Neural cell (in vitro differentiated cells): ENCODE measurements around the gene COX7B2. TPM values are rescaled to one million over a fixed set of nuclear protein-coding genes. Genes with fewer than 3 reads are reported as not detected.

Source experiments
- H2AFZ ChIP-seq: fragments of 200-600, 300-800 bp; sonication (generic), shearing (Covaris generic); 2 replicates; pipeline ENCODE4 v1.6.0; 2014; ENCODE audit warnings: low read depth, mild to moderate bottlenecking, antibody characterized with exemption, low read length, moderate library complexity
- H3F3A ChIP-seq: fragments of 200-600 bp; shearing (Covaris generic); 2 replicates; pipeline ENCODE4 v1.6.1; 2016; ENCODE audit warnings: mild to moderate bottlenecking, moderate library complexity, mixed read lengths, antibody characterized with exemption, low read length; ENCODE audit not compliant: insufficient read depth, poor library complexity, severe bottlenecking
- H3K27ac ChIP-seq: fragments of 200-600, 300-800 bp; sonication (generic), shearing (Covaris generic); 2 replicates; pipeline ENCODE4 v1.5.1; 2014; ENCODE audit warnings: mild to moderate bottlenecking, low read length, moderate library complexity
- H3K27me3 ChIP-seq: fragments of 300-800, 200-600 bp; sonication (generic), shearing (Covaris generic); 2 replicates; pipeline ENCODE4 v1.6.0; 2014; ENCODE audit warnings: mild to moderate bottlenecking, low read depth, low read length, moderate library complexity; ENCODE audit not compliant: insufficient read depth
- H3K36me3 ChIP-seq: fragments of 300-800, 200-600 bp; sonication (generic), shearing (Covaris generic); 2 replicates; pipeline ENCODE4 v1.5.1; 2014; ENCODE audit warnings: mild to moderate bottlenecking, antibody characterized with exemption, low read length, moderate library complexity; ENCODE audit not compliant: insufficient read depth
- H3K4me2 ChIP-seq: fragments of 300-800, 200-600 bp; sonication (generic), shearing (Covaris generic); 2 replicates; pipeline ENCODE4 v1.6.0; 2014; ENCODE audit warnings: mild to moderate bottlenecking, low read length
- H3K4me3 ChIP-seq: fragments of 300-800, 200-600 bp; sonication (generic), shearing (Covaris generic); 2 replicates; pipeline ENCODE4 v1.5.1; 2014; ENCODE audit warnings: mild to moderate bottlenecking, low read length, moderate library complexity
- H3K79me2 ChIP-seq: fragments of 200-600 bp; shearing (Covaris generic); replicated peaks from 2 replicates; pipeline ENCODE4 v1.6.0; 2014; ENCODE audit warnings: mild to moderate bottlenecking, low read length, moderate library complexity; ENCODE audit not compliant: insufficient read depth
- H3K9ac ChIP-seq: fragments of 300-800, 200-600 bp; sonication (generic), shearing (Covaris generic); 2 replicates; pipeline ENCODE4 v1.6.1; 2016; ENCODE audit warnings: mild to moderate bottlenecking, low read length, mixed read lengths
- H3K9me2 ChIP-seq: fragments of 200-600 bp; shearing (Covaris generic); 2 replicates; pipeline ENCODE4 v1.6.1; 2016; ENCODE audit warnings: mild to moderate bottlenecking, low read length, mixed read lengths; ENCODE audit not compliant: insufficient read depth
- H3K9me3 ChIP-seq: fragments of 200-600, 300-800 bp; sonication (generic), shearing (Covaris generic); 2 replicates; pipeline ENCODE4 v1.6.1; 2016; ENCODE audit warnings: mild to moderate bottlenecking, mixed run types, low read length, moderate library complexity, mixed read lengths
- H4K20me1 ChIP-seq: fragments of 200-600 bp; shearing (Covaris generic); 2 replicates; pipeline ENCODE4 v1.6.1; 2016; ENCODE audit warnings: mild to moderate bottlenecking, mixed run types; ENCODE audit not compliant: insufficient read depth
- EP300 ChIP-seq: fragments of 450-650 bp; conservative IDR thresholded peaks from 2 replicates; pipeline ENCODE4 v1.6.1; 2014; ENCODE audit warnings: antibody characterized with exemption, mild to moderate bottlenecking, moderate library complexity; ENCODE audit not compliant: poor library complexity, severe bottlenecking
- EZH2 ChIP-seq: fragments of 200-600, 300-800 bp; shearing (Covaris generic), sonication (generic); IDR thresholded peaks from 2 replicates; pipeline ENCODE4 v1.6.1; 2014; ENCODE audit warnings: antibody characterized with exemption, low read length, borderline replicate concordance, mild to moderate bottlenecking; ENCODE audit not compliant: insufficient read depth, poor library complexity, severe bottlenecking
- MXI1 ChIP-seq: fragments of 450-650 bp; conservative IDR thresholded peaks from 2 replicates; pipeline ENCODE4 v1.6.1; 2014; ENCODE audit warnings: antibody characterized with exemption, mild to moderate bottlenecking; ENCODE audit not compliant: poor library complexity, severe bottlenecking
- POLR2AphosphoS5 ChIP-seq: IDR thresholded peaks from 2 replicates; pipeline ENCODE4 v1.6.1; 2012
- RAD21 ChIP-seq: fragments of 450-650 bp; conservative IDR thresholded peaks from 2 replicates; pipeline ENCODE4 v1.6.1; 2014; ENCODE audit warnings: antibody characterized with exemption, mild to moderate bottlenecking, moderate library complexity
- SMC3 ChIP-seq: fragments of 450-650 bp; conservative IDR thresholded peaks from 2 replicates; pipeline ENCODE4 v1.6.1; 2014; ENCODE audit warnings: antibody characterized with exemption, mild to moderate bottlenecking, moderate library complexity; ENCODE audit not compliant: poor library complexity
- TAF1 ChIP-seq: IDR thresholded peaks from 2 replicates; pipeline ENCODE4 v1.6.1; 2012; ENCODE audit warnings: low read depth
- polyA plus RNA-seq: library from polyadenylated mRNA; depleted of rRNA; stranded (reverse); fragments of >200 nt; gene quantifications from 2 replicates; pipeline ENCODE4 v1.2.3, GENCODE V29; 2014
- TF ChIP-seq, protein P1 (sequence below): fragments of 450-650 bp; IDR thresholded peaks from 2 replicates; pipeline ENCODE4 v1.5.1; 2014; ENCODE audit warnings: antibody characterized with exemption, mild to moderate bottlenecking, moderate library complexity; ENCODE audit not compliant: poor library complexity, severe bottlenecking
- TF ChIP-seq, protein P2 (sequence below): IDR thresholded peaks from 2 replicates; pipeline ENCODE4 v1.6.1; 2012; ENCODE audit warnings: borderline replicate concordance

The COX7B2 gene
- polyA plus RNA-seq, 1 donor from 2014 or later = not detected

GRCh38 chr4:46890056-46890455 lies 19.0 kb downstream of the COX7B2 start:
- Histone ChIP-seq H3K27me3 (no peaks in the 10 kb centered on the region), H4K20me1 (no peaks in the 10 kb centered on the region), H3K9me3 (no peaks in the 10 kb centered on the region), H3K79me2 (no peaks in the 10 kb centered on the region), H3K4me2 (no peak overlapping the region), H3K9ac (no peak overlapping the region), H3K4me3 (no peak overlapping the region), H3K9me2 (no peaks in the 10 kb centered on the region), H2AFZ (no peak overlapping the region), H3K36me3 (no peaks in the 10 kb centered on the region), H3F3A (no peaks in the 10 kb centered on the region), H3K27ac (no peak overlapping the region)
- TF ChIP-seq MXI1 (no peak), SMC3 (no peak), EZH2 (no peak), TAF1 (no peak), EP300 (no peak)
- TF ChIP-seq, protein P1, sequence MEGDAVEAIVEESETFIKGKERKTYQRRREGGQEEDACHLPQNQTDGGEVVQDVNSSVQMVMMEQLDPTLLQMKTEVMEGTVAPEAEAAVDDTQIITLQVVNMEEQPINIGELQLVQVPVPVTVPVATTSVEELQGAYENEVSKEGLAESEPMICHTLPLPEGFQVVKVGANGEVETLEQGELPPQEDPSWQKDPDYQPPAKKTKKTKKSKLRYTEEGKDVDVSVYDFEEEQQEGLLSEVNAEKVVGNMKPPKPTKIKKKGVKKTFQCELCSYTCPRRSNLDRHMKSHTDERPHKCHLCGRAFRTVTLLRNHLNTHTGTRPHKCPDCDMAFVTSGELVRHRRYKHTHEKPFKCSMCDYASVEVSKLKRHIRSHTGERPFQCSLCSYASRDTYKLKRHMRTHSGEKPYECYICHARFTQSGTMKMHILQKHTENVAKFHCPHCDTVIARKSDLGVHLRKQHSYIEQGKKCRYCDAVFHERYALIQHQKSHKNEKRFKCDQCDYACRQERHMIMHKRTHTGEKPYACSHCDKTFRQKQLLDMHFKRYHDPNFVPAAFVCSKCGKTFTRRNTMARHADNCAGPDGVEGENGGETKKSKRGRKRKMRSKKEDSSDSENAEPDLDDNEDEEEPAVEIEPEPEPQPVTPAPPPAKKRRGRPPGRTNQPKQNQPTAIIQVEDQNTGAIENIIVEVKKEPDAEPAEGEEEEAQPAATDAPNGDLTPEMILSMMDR = no peak

- H3K36me3 ChIP-seq = no peaks in the 10 kb centered on the region
- H3K79me2 ChIP-seq = no peaks in the 10 kb centered on the region
- H3K9me2 ChIP-seq = no peaks in the 10 kb centered on the region
- H3K4me3 ChIP-seq = no peak overlapping the region
- no peaks in the 10 kb centered on the region for H3K9me3 ChIP-seq
- H4K20me1 ChIP-seq = no peaks in the 10 kb centered on the region
- H3K27me3 ChIP-seq = no peaks in the 10 kb centered on the region
- no peak overlapping the region for H3K9ac ChIP-seq
- no peak overlapping the region for H3K4me2 ChIP-seq
- no peaks in the 10 kb centered on the region for H3F3A ChIP-seq
- H3K27ac ChIP-seq = no peak overlapping the region
- no peak overlapping the region for H2AFZ ChIP-seq
- TF ChIP-seq SMC3 (no peak), RAD21 (no peak), POLR2AphosphoS5 (no peak), EZH2 (no peak), TAF1 (no peak), EP300 (no peak), MXI1 (no peak)
- TF ChIP-seq, protein P1 = no peak
- TF ChIP-seq, protein P2, sequence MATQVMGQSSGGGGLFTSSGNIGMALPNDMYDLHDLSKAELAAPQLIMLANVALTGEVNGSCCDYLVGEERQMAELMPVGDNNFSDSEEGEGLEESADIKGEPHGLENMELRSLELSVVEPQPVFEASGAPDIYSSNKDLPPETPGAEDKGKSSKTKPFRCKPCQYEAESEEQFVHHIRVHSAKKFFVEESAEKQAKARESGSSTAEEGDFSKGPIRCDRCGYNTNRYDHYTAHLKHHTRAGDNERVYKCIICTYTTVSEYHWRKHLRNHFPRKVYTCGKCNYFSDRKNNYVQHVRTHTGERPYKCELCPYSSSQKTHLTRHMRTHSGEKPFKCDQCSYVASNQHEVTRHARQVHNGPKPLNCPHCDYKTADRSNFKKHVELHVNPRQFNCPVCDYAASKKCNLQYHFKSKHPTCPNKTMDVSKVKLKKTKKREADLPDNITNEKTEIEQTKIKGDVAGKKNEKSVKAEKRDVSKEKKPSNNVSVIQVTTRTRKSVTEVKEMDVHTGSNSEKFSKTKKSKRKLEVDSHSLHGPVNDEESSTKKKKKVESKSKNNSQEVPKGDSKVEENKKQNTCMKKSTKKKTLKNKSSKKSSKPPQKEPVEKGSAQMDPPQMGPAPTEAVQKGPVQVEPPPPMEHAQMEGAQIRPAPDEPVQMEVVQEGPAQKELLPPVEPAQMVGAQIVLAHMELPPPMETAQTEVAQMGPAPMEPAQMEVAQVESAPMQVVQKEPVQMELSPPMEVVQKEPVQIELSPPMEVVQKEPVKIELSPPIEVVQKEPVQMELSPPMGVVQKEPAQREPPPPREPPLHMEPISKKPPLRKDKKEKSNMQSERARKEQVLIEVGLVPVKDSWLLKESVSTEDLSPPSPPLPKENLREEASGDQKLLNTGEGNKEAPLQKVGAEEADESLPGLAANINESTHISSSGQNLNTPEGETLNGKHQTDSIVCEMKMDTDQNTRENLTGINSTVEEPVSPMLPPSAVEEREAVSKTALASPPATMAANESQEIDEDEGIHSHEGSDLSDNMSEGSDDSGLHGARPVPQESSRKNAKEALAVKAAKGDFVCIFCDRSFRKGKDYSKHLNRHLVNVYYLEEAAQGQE = no peak
These were observed 19.6 kb downstream of the COX7B2 start for GRCh38 chr4:46889410-46889809.
